OCI-LY7 (cell line): ENCODE data around the gene TRDN.

Source experiments
- EZH2phosphoT487 ChIP-seq: fragments of 200-600 bp; sonication (generic); IDR thresholded peaks from 2 replicates; pipeline ENCODE4 v1.6.1; 2018; ENCODE audit warnings: low read depth, borderline replicate concordance, mild to moderate bottlenecking, mixed run types, antibody characterized with exemption, low read length, moderate library complexity, mixed read lengths
- TF ChIP-seq, protein P1 (sequence below): fragments of 200-600 bp; sonication (generic); conservative IDR thresholded peaks from 2 replicates; pipeline ENCODE4 v1.5.1; 2014; ENCODE audit warnings: mild to moderate bottlenecking, antibody characterized with exemption, low read length, moderate library complexity, mixed read lengths

DNA sequence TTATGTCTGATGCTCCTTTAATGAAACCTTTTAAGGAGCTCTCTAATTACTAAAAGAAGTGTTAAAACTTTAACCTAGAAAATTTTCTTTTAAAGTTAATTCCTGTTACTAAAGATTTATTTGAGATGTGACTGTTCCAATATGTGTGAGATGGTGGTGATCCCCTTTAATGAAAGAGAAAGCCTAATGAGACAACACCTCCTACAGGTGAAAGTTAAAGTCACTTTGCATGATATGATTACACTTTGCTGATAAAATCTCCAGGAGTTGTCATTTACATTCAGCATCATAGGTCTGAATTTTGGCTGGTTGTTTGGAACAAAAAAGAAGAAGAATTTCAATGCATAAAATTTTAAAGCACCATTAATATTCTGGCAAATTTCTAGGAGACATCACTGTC, 307.4 kb downstream of the TRDN start:
- TF ChIP-seq, protein P1, sequence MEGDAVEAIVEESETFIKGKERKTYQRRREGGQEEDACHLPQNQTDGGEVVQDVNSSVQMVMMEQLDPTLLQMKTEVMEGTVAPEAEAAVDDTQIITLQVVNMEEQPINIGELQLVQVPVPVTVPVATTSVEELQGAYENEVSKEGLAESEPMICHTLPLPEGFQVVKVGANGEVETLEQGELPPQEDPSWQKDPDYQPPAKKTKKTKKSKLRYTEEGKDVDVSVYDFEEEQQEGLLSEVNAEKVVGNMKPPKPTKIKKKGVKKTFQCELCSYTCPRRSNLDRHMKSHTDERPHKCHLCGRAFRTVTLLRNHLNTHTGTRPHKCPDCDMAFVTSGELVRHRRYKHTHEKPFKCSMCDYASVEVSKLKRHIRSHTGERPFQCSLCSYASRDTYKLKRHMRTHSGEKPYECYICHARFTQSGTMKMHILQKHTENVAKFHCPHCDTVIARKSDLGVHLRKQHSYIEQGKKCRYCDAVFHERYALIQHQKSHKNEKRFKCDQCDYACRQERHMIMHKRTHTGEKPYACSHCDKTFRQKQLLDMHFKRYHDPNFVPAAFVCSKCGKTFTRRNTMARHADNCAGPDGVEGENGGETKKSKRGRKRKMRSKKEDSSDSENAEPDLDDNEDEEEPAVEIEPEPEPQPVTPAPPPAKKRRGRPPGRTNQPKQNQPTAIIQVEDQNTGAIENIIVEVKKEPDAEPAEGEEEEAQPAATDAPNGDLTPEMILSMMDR = 0 out of 2 replicates have a peak, but pooled peaks have one; percentile 21
- no peak for TF ChIP-seq EZH2phosphoT487
